NCI-H2227 (cell line): Measurements from ENCODE around the gene TNS3.
"Not testable (repeated sequence)": the region's sequence is repeated elsewhere in the genome, so short reads cannot be mapped to it uniquely, and the experiment has no call there.

Experiments
- DNase-seq: peaks from one replicate; lab custom pipeline; 2025; ENCODE audit not compliant: unreplicated experiment; lab: John Stamatoyannopoulos, UW

The TNS3 gene

DNA sequence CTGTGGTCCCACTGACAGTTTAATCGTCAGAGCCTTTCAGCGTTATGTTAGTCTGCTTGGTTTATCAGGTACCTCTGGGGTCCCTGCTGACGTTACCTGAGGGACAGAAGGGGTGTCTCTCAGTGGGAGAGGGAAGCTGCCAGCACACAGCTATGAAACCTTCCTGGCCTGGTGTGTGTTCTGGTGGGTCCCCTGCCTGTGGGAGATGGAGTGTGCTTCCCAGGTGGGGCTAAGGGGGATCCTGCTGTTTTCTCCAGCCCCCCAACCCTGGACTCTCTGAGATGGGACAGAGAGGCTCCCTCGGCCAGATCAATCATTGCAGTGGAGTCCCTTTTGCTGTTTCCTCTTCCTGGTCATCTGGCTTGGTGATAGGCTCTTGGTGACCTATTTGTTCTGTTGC is 308.8 kb downstream of the TNS3 start:
- DNase-seq = no peak

DNA sequence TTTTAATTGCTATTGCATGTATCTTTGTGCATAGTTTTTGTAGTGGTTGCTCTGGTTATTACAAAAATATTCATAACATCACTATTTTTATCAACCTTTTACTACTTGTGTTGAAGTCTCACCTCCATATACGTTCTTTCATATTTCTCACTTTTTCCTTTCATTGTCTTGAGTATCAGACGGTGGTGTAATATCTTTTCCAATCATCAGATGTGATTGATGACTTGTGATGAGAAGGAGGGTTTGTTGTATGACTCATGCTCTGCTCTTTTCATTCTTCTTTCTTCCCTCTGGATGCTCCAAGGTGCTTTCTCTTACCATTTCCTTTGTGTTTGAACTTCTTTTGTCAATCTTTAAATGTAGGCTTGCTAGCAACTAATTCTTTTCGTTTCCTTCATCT is 310.2 kb downstream of the TNS3 start:
- no peak for DNase-seq

DNA sequence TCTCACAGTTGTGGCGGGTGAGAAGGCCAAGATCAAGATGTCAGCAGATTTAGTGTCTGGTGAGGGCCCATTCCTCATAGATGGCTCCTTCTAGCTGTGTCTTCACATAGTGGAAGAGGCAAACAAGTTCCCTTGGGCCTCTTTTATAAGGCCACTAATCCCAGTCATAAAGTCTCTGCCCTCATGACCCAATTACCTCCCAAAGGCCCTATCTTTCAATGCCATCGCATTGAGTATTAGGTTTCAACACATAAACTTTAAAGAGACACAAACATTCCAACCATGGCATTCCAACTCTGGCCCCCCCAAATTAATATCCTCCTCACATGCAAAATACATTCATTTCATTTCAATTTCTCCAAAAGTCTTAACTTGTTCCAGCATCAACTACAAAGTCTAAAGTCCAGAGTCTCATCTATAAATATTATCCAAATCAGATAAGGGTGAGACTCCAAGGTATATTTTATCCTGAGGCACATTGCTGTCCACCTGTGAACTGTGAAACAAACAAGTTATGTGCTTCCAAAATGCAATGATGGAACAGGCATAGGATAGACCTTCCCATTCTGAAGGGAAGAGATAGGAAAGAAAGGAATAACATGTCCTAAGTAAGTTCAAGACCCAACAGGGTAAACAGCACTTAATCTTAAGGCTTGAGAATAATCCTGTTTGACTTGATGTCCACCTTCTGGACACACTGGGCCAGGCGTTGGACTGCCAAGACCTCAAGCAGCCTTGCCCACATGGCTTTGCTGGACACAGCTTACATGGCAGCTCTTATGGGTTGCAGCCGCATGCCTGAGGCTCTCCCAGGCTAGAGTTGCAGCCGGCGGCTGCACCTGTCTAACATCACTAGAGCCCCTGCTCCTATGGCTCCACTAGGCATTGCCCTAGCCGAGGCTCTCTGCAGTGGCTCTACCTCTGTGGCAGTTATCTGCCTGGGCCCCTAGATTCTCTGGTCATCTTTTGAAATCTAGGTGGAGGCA is 312.8 kb downstream of the TNS3 start:
- DNase-seq = no peak

DNA sequence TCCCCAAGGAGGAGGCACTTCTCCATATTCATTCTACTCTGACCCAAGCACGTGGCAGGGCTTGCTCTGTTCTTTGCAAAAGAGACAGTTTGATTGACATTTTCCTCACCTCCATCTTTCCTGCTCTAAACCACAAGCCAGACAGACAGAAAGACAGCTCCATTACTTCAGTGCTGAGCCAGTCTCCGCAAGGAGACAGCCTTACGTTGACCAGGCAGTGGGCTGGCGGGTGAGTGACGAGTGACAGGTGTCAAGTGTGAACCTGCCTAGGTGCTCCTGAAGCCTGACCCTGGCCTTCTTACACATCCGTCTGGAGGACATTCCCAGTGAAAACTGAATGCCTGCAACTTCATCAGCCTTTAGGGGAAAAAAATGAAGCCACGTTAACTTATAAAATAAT is 314.6 kb downstream of the TNS3 start:
- DNase-seq = no peak

DNA sequence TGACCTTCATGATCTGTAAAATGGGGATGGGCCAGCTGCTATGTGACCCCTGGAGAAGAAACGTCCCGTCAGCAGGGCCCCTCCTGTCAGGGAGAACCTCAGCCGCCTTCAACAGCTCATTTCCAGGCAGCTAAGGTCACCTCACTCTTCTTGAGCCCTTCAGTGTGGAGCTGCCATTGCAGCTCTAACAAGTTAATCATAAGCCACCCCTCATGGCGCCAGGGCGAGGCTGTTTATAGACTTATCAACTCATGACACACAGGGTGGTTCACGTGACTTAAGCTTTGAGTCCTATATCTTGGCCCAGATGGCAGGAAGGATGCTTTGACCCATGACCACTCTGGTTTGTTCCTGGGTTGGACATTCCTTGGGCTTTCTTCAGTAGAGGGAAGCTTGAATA is 315.1 kb downstream of the TNS3 start:
- no peak for DNase-seq

DNA sequence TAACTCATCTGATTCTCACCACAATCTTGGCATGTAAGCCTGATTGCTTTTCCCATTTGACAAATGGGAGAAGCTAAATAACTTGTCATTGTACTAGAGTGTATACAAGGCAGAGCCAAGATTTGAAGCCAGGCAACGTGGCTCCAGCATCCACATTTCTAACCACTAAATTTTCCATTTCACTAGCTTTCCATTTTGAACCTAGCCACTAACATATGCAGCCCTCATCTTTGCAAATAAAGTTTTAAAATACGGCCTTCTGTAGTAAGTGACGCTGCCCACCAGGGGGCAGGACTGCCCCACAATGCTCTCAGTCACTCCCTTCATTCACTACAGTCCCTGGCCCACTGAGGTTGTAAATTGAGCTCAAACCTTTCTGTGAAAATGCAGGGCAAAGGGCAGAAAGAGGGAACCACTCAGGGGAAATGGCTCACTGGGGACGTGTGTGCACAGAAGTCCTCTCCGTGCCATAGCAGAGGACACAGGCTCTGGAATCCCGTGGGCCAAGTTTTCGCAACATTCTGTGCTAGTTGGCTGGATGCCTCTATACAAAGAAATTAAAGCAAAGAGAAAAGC is 315.7 kb downstream of the TNS3 start:
- no peak for DNase-seq

DNA sequence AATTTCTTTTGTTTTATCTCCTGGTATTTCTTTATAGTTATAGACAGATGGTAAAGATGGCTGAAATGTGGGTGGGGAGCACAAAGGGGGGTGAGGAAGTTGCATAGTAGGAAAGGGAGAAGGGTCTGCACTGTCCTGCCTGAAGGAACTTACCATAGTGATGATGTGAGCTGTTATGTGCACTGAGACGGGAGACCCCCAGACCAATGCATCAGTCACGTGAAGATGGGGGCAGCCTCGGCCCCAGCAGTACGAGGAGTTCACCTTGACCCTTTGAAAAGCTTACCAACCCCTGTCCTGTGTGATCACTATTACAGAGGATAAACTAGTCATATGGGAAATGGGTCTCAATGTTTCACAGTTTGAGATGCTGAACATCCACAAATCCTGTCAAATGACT is 316.3 kb downstream of the TNS3 start:
- no peak for DNase-seq

DNA sequence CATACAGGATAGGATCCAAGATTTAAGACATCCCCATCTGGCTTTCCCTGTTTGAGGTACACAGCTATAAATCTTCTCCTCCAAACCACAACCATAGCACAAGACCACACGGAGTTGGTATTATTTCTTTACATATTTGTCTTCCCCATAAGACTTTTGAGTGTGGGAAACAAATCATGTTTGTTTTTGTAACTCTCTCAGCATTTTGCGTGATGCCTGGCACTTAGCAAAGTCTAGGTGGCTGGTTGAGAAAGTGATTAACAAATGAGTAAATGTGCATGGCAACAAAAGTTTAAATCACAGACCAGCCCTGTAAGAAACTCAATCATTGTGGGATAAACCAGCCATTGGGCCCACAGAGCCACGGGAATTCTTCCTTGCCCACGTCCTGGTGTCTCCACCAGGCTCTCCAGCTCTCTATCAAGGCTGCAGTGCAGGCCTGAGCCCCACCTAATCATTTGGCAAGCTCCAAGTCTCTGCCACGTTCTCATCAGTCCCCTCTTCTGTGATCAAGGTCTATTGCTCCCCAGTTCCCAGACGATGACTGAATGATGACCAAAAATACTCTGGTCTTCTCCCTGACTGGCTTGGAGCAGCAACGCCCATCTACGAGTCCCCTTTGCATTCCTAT is 317.8 kb downstream of the TNS3 start:
- DNase-seq = no peak

DNA sequence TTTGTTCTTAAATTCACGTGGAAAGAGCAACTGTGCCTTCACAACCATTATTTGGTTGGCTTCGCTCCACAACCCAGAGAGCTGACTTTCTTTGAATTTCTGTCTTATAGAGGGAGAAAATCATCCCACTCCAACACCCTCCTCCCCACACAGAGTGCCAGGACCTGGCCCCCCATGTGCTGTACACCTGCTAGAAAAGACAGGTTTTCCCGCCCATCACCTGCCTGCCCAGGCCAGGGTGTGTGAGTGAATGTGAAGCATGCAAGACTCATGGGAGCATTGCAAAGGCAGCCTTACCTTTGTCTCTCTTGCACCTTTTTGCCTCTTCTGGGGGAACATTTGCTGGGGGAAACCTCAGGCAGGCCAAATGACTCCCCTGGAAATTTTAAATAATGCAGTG is 319.0 kb downstream of the TNS3 start:
- DNase-seq = no peak

DNA sequence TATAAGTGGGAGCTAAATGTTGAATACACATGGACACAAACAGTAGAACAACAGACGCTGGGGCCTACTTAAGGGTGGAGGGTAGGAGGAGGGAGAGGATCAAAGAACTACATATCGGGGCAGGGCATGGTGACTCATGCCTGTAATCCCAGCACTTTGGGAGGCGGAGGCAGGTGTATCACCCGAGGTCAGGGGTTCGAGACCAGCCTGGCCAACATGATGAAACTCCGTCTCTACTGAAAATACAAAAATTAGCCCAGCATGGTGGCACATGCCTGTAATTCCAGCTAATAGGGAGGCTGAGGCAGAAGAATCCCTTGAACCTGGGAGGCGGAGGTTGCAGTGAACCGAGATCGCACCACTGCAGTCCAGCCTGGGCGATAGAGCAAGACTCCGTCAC is 319.8 kb downstream of the TNS3 start:
- not testable (repeated sequence) for DNase-seq

DNA sequence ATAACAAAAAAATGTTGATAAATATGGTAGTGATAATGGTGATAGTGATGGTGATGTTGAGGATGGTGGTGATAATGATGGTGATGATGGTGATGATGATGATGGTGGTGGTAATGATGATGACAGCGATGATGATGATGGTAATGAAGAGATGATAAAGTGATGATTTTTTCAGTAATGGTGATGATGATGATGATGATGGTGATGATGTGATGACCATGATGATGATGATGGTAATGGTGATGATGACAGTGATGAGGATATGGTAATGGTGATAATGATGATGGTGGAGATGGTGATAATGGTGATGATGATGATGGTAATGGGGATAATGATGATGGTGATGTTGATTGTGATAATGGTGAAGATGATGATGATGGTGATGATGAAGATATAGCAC is 321.6 kb downstream of the TNS3 start:
- no peak for DNase-seq

DNA sequence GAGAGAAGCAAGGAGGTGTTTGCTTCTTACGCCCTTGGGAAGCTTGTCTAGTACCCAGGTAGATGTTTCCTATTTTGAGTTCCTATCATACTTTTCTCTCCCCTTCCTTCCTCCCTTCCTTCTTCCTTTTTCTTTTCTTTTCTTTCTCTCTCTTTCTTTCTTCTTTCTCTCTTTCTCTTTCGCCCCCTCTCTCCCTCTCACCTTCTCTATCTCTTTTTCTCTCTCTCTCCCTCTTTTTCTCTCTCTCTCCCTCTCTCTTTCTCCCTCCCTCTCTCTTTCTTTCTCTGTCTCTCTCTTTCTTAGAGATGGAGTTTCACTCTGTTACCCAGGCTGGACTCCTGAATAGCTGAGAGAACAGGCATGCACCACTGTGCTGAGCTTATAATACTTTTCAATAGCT is 322.2 kb downstream of the TNS3 start:
- no peak for DNase-seq

DNA sequence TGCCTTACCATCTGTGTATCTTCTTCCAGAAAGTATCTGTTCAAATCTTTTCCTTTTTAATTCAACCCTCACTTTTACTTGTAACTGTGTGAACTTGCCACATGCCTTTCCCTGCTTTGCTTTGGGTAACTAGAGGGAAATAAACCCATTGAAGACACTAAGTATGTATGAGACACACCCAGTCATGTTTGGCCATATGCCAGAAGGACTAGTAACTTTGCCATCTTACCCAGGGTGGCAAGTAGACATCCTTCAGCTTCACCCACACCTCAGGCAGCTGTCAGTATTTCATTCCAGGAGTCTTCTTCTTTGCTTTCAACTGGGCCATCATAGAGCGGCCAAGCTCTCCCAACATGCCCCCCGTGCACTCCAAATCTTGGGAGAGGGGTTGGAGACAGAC is 323.1 kb downstream of the TNS3 start:
- no peak for DNase-seq

DNA sequence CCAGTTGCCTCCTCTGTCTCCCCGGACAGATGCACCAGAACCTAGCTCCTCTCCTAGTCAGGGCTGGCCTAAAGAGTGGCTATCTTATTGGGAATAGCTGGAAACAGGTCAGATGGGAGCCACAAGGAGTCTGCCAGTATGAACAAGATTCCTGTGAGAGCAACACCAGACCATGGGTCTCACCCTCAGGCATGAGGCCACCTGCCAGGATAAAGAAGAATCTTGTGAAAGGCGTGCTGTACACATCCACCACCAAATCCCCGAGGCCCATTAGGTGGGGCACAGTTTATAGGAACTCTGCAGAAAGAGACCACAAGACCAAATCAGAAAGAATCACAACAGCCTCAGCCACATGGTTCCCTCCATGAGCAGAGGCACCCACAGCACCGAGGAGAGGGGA is 325.9 kb downstream of the TNS3 start:
- no peak for DNase-seq

DNA sequence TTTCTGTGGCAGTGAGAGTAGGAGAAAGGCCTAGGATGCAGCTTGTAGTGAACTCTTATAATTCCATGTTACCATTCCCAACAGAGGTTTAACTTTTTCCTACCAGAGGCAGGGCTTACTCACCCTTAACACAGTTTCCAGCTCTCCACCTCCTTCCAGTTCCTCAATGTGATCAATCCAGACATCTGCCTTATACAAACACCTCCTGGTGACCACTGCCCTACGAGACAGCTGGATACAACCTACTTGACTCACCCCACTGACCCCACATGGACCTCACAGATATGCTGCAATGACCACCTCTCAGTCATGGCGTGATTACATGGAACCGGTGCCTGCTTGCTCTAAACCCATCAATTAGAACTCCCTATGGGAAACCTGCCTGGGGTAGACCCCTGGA is 326.5 kb downstream of the TNS3 start:
- DNase-seq = no peak

DNA sequence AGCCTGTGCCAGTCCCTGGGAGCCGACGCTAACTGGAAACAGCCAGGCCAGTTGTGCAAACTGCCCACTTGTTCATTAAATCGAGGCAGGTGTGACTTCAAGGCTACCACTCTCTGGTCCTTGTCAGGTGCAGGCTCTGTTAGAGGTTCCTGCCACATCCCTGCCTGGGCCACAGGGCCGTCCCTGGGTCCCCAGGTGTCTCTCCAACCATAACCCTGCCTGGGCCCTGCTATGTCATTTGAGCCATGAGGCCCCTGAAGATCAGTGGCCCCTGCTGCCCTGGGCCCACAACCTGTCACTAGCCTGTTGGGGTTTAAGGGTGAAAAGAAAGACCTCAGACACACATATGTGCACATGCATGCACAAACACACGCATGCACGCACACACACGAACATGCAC is 326.9 kb downstream of the TNS3 start:
- no peak for DNase-seq

DNA sequence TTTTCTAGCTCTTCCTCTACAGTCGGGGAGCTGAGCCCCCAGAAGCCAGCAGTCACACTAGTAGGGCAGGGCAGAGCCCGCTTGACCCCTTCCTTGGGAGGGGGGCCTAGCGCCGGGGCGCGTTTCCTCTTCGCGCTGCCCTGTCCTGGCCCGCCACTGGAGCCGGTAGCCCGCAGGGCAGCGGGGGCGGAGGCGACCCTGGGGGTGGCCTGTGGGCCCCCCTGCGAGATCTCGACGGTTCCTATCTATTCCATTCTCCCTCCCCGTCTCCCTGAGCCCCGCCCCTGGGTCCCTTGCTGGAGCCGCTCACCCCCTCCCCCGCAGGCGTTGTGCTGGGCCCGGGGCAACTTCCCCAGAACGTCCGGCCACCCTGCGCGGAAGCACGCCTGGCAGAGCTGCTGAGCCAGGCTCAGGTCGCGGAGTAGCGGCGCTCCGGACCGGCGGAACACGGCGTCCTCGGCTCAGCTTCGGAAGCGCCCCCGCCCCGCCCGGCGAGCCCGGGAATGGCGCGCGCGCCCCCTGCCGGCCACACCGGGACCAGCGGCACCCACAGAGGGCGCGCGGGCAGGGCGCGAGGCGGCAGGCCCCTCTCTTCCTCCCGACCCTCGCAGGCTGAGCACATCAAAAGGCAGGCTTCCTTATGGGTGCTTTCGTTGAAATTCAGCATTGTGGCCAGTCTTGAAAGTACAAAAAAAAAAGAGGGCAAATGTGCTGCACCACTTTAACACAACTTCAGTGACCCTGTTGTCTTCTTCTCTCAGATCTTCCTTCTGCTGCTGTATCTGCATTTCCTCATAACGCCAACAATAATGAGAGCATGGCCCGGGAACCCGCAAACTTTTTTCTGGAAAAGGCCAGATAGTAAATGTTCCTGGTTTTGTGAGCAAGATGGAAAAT is 327.6 kb downstream of the TNS3 start:
- peak; percentile 5 for DNase-seq

DNA sequence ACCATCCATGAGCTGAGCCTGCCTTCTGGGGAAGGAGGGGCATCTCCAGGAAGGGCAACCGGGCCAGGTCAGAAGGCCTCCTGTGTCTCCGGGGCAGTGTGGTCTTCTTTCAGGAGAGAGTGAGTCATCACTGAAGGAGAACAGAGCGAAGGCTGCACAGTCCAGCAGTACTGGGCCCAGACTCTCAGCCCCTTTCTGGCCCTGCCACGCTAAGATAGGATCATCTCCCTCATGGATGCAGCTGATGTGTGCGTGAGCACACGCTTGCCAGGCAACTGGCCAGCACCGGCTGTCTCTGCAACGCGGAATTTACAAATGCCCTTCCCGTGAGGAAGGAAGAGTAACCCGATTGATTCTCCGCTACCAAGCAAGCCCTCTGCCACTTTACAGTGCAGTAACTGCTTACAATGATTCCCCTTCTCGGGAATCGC is 328.2 kb downstream of the TNS3 start:
- DNase-seq = no peak

DNA sequence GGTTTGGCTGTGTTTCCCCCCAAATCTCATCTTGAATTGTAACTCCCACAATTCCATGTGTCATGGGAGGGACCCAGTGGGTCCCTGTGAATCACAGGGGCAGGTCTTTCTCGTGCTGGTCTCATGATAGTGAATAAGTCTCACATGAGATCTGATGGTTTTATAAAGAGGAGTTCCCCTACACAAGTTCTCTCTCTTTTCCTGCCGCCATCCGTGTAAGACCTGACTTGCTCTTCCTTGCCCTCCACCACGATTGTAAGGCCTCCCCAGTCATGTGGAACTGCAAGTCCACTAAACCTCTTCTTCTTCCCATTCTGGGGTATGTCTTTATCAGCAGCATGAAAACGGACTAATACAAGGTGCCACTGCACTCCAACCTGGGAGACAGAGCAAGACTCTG is 329.2 kb downstream of the TNS3 start:
- DNase-seq = no peak

DNA sequence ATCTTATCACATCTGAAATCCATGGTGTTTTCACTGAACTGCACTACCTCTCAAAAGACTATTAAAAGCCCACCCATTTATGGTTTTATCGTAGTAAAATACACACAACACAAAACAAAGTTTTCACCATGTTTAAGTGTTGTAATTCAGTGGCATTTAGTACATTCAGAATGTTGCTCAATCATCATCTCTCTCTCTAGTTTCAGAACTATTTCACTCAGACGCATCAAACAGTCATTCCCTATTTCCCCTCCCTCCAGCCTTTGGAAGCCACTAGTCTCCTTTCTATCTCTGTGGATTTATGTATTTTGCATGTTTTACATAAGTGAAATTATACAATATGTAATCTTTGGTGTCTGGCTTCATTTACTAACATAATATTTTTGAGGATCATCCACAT is 332.6 kb downstream of the TNS3 start:
- DNase-seq = no peak

DNA sequence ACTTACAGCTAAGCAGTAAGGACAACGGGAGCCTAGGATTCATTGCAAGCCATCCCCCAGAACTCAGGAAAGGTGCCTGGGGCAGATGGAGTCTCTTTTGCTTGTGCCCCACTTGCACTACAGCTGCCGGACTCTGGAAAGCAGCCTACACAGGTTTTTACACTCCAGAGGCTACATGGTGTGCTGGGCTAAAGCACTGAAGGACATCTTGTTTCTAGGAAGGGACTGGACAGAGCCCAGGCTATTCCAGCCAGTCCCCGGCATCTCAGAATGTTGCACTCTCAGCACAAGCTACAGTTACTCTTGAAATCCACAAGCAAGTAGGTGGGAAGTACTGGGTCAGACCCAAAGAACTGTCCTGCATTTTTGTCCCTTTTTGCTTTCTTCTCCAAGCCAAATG is 333.1 kb downstream of the TNS3 start:
- no peak for DNase-seq
